ENCODE results near the gene ACOX3.

ACOX3 gene

GRCh38 chr4:8329560-8329858 lies 111.0 kb downstream of the ACOX3 start:
- Histone ChIP-seq H3K4me2 (ENCODE audit: low read length) (no peak overlapping the region), H3K4me3 (ENCODE audit: low read depth, low read length, poor library complexity, severe bottlenecking) (no peak overlapping the region), H3K36me3 (ENCODE audit: insufficient read depth, low read length) (no peaks in the 10 kb centered on the region), H3K4me1 (ENCODE audit: insufficient read depth, low read length, severe bottlenecking) (peaks cover 5% of the 10 kb centered on the region), H4K20me1 (ENCODE audit: insufficient read depth, low read length) (no peaks in the 10 kb centered on the region), H3K79me2 (ENCODE audit: insufficient read depth, low read length) (no peaks in the 10 kb centered on the region), H2AFZ (ENCODE audit: low read length) (no peak overlapping the region), H3K27me3 (ENCODE audit: insufficient read depth, low read length) (no peaks in the 10 kb centered on the region), H3K9me3 (ENCODE audit: low read length) (no peaks in the 10 kb centered on the region), H3K27ac (ENCODE audit: low read depth, low read length, poor library complexity, severe bottlenecking) (no peak overlapping the region), H3K9ac (ENCODE audit: low read length) (no peak overlapping the region), H3K9me2 (ENCODE audit: low read depth, low read length) (no peaks in the 10 kb centered on the region), H3F3A (ENCODE audit: insufficient read depth, low read length) (no peaks in the 10 kb centered on the region)
- no peak for TF ChIP-seq CTCF (IDR thresholded peaks at IDR 0.05; ENCODE audit: low read length)
- no peak for TF ChIP-seq EZH2 (IDR thresholded peaks at IDR 0.05; ENCODE audit: borderline replicate concordance, low read length)

GRCh38 chr4:8328866-8329559 lies 111.5 kb downstream of the ACOX3 start:
- Histone ChIP-seq H3K79me2 (ENCODE audit: insufficient read depth, low read length) (no peaks in the 10 kb centered on the region), H3K27me3 (ENCODE audit: insufficient read depth, low read length) (no peaks in the 10 kb centered on the region), H3K9ac (ENCODE audit: low read length) (no peak overlapping the region), H3K9me3 (ENCODE audit: low read length) (no peaks in the 10 kb centered on the region), H3K4me3 (ENCODE audit: low read depth, low read length, poor library complexity, severe bottlenecking) (no peak overlapping the region), H4K20me1 (ENCODE audit: insufficient read depth, low read length) (no peaks in the 10 kb centered on the region), H3K36me3 (ENCODE audit: insufficient read depth, low read length) (no peaks in the 10 kb centered on the region), H3K27ac (ENCODE audit: low read depth, low read length, poor library complexity, severe bottlenecking) (no peak overlapping the region), H3F3A (ENCODE audit: insufficient read depth, low read length) (no peaks in the 10 kb centered on the region), H3K4me2 (ENCODE audit: low read length) (no peak overlapping the region), H3K9me2 (ENCODE audit: low read depth, low read length) (no peaks in the 10 kb centered on the region), H3K4me1 (ENCODE audit: insufficient read depth, low read length, severe bottlenecking) (peaks cover 5% of the 10 kb centered on the region), H2AFZ (ENCODE audit: low read length) (no peak overlapping the region)
- TF ChIP-seq EZH2 (IDR thresholded peaks at IDR 0.05; ENCODE audit: borderline replicate concordance, low read length), result no peak
- no peak for TF ChIP-seq CTCF (IDR thresholded peaks at IDR 0.05; ENCODE audit: low read length)

GRCh38 chr4:8328456-8328855 lies 112.1 kb downstream of the ACOX3 start:
- H3K27ac ChIP-seq (ENCODE audit: low read depth, low read length, poor library complexity, severe bottlenecking), result no peak overlapping the region

More at GRCh38 chr4:8328456-8328855, 112.1 kb downstream of the ACOX3 start:
- H4K20me1 ChIP-seq (ENCODE audit: insufficient read depth, low read length), result no peaks in the 10 kb centered on the region
- no peak overlapping the region for H3K9ac ChIP-seq (ENCODE audit: low read length)
- H3K4me3 ChIP-seq (ENCODE audit: low read depth, low read length, poor library complexity, severe bottlenecking), result no peak overlapping the region
- H3K36me3 ChIP-seq (ENCODE audit: insufficient read depth, low read length), result no peaks in the 10 kb centered on the region
- H3F3A ChIP-seq (ENCODE audit: insufficient read depth, low read length), result no peaks in the 10 kb centered on the region
- H2AFZ ChIP-seq (ENCODE audit: low read length), result no peak overlapping the region
- H3K9me3 ChIP-seq (ENCODE audit: low read length), result no peaks in the 10 kb centered on the region
- no peak for TF ChIP-seq EZH2 (IDR thresholded peaks at IDR 0.05; ENCODE audit: borderline replicate concordance, low read length)
- no peak for TF ChIP-seq CTCF (IDR thresholded peaks at IDR 0.05; ENCODE audit: low read length)
- H3K4me2 ChIP-seq (ENCODE audit: low read length), result no peak overlapping the region
- peaks cover 5% of the 10 kb centered on the region for H3K4me1 ChIP-seq (ENCODE audit: insufficient read depth, low read length, severe bottlenecking)
- H3K27me3 ChIP-seq (ENCODE audit: insufficient read depth, low read length), result no peaks in the 10 kb centered on the region
- no peaks in the 10 kb centered on the region for H3K79me2 ChIP-seq (ENCODE audit: insufficient read depth, low read length)
- H3K9me2 ChIP-seq (ENCODE audit: low read depth, low read length), result no peaks in the 10 kb centered on the region
